ENCODE data around the gene AKR1B15. TPM values are rescaled to one million over a fixed set of nuclear protein-coding genes. Genes with fewer than 3 reads are reported as not detected.

Gene AKR1B15
- total RNA-seq, 2 donors from 2014 or later, result 0.52 TPM; not detected in 1

DNA sequence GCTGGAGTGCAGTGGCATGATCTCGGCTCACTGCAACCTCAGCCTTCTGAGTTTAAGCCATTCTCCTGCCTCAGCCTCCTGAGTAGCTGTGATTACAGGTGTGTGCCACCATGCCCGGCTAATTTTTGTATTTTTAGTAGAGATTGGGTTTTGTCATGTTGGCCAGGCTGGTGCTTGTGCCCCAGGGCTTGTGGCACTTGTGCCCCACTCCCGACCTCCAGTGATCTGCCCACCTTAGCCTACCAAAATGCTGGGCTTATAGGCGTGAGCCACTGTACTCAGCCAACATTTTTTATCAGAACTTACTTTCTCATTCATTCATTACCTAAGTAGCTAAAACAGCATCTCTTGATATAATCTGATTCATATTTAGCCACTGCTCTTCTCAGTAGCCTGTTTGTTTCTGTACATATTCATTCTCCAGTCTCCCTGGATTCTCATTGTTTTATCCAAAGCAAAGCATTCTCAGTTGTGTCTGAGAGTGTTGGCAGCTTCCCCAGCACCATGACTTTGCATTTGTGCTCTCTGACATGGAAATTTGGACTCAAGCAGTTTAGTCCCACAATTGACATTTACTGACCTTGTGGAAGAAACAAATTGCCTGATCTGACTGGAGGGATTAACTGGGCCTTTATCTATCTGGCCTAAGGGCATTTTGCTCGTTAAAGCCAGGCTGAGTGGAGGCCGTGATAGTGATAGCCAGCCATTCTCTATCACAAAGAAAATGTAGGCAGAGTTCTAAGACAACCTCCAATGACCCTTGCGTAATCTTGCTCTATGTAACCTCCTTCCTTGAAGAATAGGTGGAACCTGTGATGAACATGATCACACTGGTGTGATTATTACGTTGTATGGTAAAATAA, 44.9 kb downstream of the AKR1B15 start:
- Histone ChIP-seq H3K4me3 (no peak overlapping the region), H3K27ac (peak overlapping the region; percentile 32 to 71 (median 48)), H3K9me3 (no peaks in the 10 kb centered on the region), H3K27me3 (no peaks in the 10 kb centered on the region), H3K36me3 (replicated peaks in 1 of 2; ENCODE audit: insufficient read depth in 1 of 2, low read depth in 2 of 2) (no peaks in the 10 kb centered on the region), H3K4me1 (peaks cover 12% of the 10 kb centered on the region)
- ATAC-seq (peak; percentile 95), DNase-seq (peak; percentile 69 to 90 (median 72))
- intact Hi-C loops (cut with DNase I), result no loop called here
- TF ChIP-seq, protein P1, sequence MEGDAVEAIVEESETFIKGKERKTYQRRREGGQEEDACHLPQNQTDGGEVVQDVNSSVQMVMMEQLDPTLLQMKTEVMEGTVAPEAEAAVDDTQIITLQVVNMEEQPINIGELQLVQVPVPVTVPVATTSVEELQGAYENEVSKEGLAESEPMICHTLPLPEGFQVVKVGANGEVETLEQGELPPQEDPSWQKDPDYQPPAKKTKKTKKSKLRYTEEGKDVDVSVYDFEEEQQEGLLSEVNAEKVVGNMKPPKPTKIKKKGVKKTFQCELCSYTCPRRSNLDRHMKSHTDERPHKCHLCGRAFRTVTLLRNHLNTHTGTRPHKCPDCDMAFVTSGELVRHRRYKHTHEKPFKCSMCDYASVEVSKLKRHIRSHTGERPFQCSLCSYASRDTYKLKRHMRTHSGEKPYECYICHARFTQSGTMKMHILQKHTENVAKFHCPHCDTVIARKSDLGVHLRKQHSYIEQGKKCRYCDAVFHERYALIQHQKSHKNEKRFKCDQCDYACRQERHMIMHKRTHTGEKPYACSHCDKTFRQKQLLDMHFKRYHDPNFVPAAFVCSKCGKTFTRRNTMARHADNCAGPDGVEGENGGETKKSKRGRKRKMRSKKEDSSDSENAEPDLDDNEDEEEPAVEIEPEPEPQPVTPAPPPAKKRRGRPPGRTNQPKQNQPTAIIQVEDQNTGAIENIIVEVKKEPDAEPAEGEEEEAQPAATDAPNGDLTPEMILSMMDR (IDR thresholded peaks at IDR 0.05), result no peak
- TF ChIP-seq POLR2A (IDR thresholded peaks at IDR 0.05), result no peak
- WGBS, 2 donors, result 39 to 56% methylated on average over 8 of the region's 8 CpGs

DNA sequence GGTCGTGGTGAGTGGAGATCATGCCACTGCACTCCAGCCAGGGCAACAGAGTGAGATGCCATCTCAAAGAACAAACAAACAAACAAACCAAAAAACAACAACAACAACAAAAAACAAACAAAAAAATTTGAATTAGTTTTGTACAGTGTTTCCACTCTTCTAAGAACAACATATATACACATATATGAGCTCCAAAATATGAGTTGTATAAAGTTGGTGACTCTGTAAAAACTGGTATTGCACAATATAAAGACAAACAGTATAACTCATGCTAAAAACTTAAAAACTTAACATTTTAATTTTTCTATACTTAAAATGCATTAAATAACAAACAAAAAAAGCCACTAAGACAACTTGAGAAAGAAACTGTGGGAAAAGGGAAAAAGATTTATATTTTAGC, 46.0 kb downstream of the AKR1B15 start:
- no peak overlapping the region for H3K27ac ChIP-seq
- intact Hi-C loops (cut with DNase I), result no loop called here
- peaks cover 12% of the 10 kb centered on the region for H3K4me1 ChIP-seq
- ATAC-seq (no peak), DNase-seq (no peak)
- no peak overlapping the region for H3K4me3 ChIP-seq
- 0 to 52% methylated on average over 1 of the region's 1 CpG for WGBS, 2 donors
- no peaks in the 10 kb centered on the region for H3K9me3 ChIP-seq
- H3K27me3 ChIP-seq, result no peaks in the 10 kb centered on the region
- no peak for TF ChIP-seq POLR2A (IDR thresholded peaks at IDR 0.05)
- TF ChIP-seq, protein P1 (IDR thresholded peaks at IDR 0.05), result no peak
- no peaks in the 10 kb centered on the region for H3K36me3 ChIP-seq (replicated peaks in 1 of 2; ENCODE audit: insufficient read depth in 1 of 2, low read depth in 2 of 2)

DNA sequence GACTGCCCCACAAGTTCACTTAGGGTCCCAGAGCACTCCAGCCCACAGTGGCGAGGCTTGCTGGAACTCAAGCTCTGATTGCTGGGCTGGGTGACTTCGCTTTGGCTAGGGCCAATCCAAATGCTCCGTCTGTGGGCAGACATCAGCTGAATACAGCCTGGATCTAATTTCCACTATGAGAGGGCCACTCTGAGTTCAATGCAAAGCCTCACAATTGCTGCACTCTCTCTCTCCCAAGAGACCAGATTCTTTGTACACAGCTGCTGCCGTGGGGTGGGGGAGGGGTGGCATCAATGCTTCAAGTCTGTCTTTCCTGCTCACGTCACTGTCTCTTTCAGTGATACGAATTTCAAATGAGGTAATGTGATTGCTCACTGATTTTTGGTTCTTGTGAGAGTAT, 50.5 kb downstream of the AKR1B15 start:
- Histone ChIP-seq H3K4me3 (no peak overlapping the region), H3K4me1 (peaks cover under 1% of the 10 kb centered on the region), H3K9me3 (no peaks in the 10 kb centered on the region), H3K27ac (no peak overlapping the region), H3K36me3 (replicated peaks in 1 of 2; ENCODE audit: insufficient read depth in 1 of 2, low read depth in 2 of 2) (no peaks in the 10 kb centered on the region), H3K27me3 (no peaks in the 10 kb centered on the region)
- ATAC-seq, result no peak
- no peak for TF ChIP-seq POLR2A (IDR thresholded peaks at IDR 0.05)
- TF ChIP-seq, protein P1 (IDR thresholded peaks at IDR 0.05), result no peak
- DNase-seq, result no peak
- WGBS, 2 donors, result 64 to 72% methylated on average over 6 of the region's 6 CpGs
- intact Hi-C loops (cut with DNase I), result no loop called here

DNA sequence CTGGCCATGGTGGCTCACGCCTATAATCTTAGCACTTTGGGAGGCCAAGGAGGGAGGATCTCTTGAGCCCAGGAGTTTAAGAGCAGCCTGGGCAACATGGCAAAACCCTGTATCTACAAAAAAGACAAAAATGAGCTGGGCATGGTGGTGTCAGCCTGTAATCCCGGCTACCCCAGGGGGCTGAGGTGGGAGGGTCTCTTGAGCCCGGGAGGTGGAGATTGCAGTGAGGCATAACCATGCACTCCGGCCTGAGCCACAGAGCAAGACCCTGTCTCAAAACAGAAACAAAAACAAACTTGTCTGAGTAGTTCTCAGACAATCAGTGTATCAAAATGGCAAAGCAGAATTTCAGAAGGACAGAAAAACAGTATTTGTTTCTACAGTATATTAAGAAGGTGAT, 52.5 kb downstream of the AKR1B15 start:
- H3K4me1 ChIP-seq, result no peaks in the 10 kb centered on the region
- ATAC-seq (no peak), DNase-seq (no peak)
- intact Hi-C loops (cut with DNase I), result no loop called here
- no peak overlapping the region for H3K27ac ChIP-seq
- no peaks in the 10 kb centered on the region for H3K27me3 ChIP-seq
- H3K4me3 ChIP-seq, result no peak overlapping the region
- TF ChIP-seq, protein P1 (IDR thresholded peaks at IDR 0.05), result no peak
- TF ChIP-seq POLR2A (IDR thresholded peaks at IDR 0.05), result no peak
- 66 to 68% methylated on average over 4 of the region's 4 CpGs for WGBS, 2 donors
- H3K9me3 ChIP-seq, result no peaks in the 10 kb centered on the region
- H3K36me3 ChIP-seq (replicated peaks in 1 of 2; ENCODE audit: insufficient read depth in 1 of 2, low read depth in 2 of 2), result no peaks in the 10 kb centered on the region
